Activated CD8-positive, alpha-beta memory T cell treated with anti-CD3 and anti-CD28 coated beads for 1 hour (primary cell): ENCODE results near the gene RXRA.

ENCODE experiments used
- DNase-seq, 2 donors: peaks; one replicate each; pipeline ENCODE4 v3.0.0-alpha.2; 2020; ENCODE audit warnings: low read depth in 1 of 2; ENCODE audit errors: extremely low read depth in 1 of 2

RXRA gene

GRCh38 chr9:134365115-134365596, 38.9 kb downstream of the RXRA start:
- DNase-seq, result no peak

- DNase-seq, result no peak
These were observed 39.6 kb downstream of the RXRA start for GRCh38 chr9:134365791-134366222.

- no peak for DNase-seq
These were observed 40.2 kb downstream of the RXRA start for GRCh38 chr9:134366223-134367031.

GRCh38 chr9:134367061-134367460, 40.8 kb downstream of the RXRA start:
- DNase-seq, result no peak

- no peak for DNase-seq
These were observed 41.7 kb downstream of the RXRA start for GRCh38 chr9:134367791-134368490.

- no peak for DNase-seq
These were observed 42.3 kb downstream of the RXRA start for GRCh38 chr9:134368571-134368970.

- DNase-seq, result no peak
These were observed 43.4 kb downstream of the RXRA start for GRCh38 chr9:134369416-134370212.

- no peak for DNase-seq
These were observed 43.9 kb downstream of the RXRA start for GRCh38 chr9:134370213-134370492.

GRCh38 chr9:134370638-134371037, 44.4 kb downstream of the RXRA start:
- DNase-seq, result no peak

GRCh38 chr9:134371731-134372130, 45.5 kb downstream of the RXRA start:
- DNase-seq, result no peak

GRCh38 chr9:134372581-134373267, 46.5 kb downstream of the RXRA start:
- no peak for DNase-seq

- no peak for DNase-seq
These were observed 47.0 kb downstream of the RXRA start for GRCh38 chr9:134373269-134373668.

GRCh38 chr9:134373953-134374300, 47.7 kb downstream of the RXRA start:
- DNase-seq, result no peak

GRCh38 chr9:134374301-134375010, 48.2 kb downstream of the RXRA start:
- no peak for DNase-seq

- DNase-seq, result no peak
These were observed 48.7 kb downstream of the RXRA start for GRCh38 chr9:134375011-134375390.

GRCh38 chr9:134375430-134376385, 49.5 kb downstream of the RXRA start:
- no peak for DNase-seq

- DNase-seq, result no peak
These were observed 50.3 kb downstream of the RXRA start for GRCh38 chr9:134376386-134377142.

- no peak for DNase-seq
These were observed 50.9 kb downstream of the RXRA start for GRCh38 chr9:134377143-134377484.

- no peak for DNase-seq
These were observed 51.7 kb downstream of the RXRA start for GRCh38 chr9:134377976-134378375.
